Caco-2 (cell line): Measurements from ENCODE around the gene NKX3-2. TPM values are rescaled to one million over a fixed set of nuclear protein-coding genes. Genes with fewer than 3 reads are reported as not detected.

Experiments
- BruUV-seq: library from RNA; stranded (reverse); fragments of 400-500 nt; replicated peaks from 2 replicates; lab custom pipeline; 2021; lab: Mats Ljungman, UMichigan
- CTCF ChIA-PET: fragments of 300-600 bp; sonication (Branson Sonifier 250); formaldehyde crosslinking; loops from one replicate; lab custom pipeline; 2022; ENCODE audit warnings: antibody characterized with exemption; lab: Charles Lee
- POLR2A ChIA-PET: fragments of 300-600 bp; sonication (Branson Sonifier 250); formaldehyde crosslinking; loops from one replicate; lab custom pipeline; 2022; ENCODE audit warnings: antibody characterized with exemption; lab: Charles Lee
- DNase-seq, 2 experiments: peaks; one replicate each; pipeline versions ENCODE4 v3.0.0 to v3.0.0-alpha.2; 2020 to 2022
- H3K27me3 ChIP-seq: replicated peaks from 2 replicates; pipeline ENCODE4 v1.6.0; 2011; ENCODE audit warnings: low read length; ENCODE audit not compliant: control insufficient read depth, insufficient read depth
- H3K36me3 ChIP-seq: 2 replicates; pipeline ENCODE4 v1.5.1; 2011; ENCODE audit warnings: low read length; ENCODE audit not compliant: control insufficient read depth, insufficient read depth
- H3K4me1 ChIP-seq: fragments of 250-450 bp; sonication (Bioruptor Pico); 2 replicates; pipeline ENCODE4 v1.5.1; 2020; ENCODE audit warnings: mild to moderate bottlenecking
- H3K4me3 ChIP-seq: 2 replicates; pipeline ENCODE4 v1.5.1; 2011; ENCODE audit warnings: low read depth, mild to moderate bottlenecking, control low read depth, low read length
- H3K9me3 ChIP-seq: fragments of 250-450 bp; sonication (Bioruptor Pico); 2 replicates; pipeline ENCODE4 v1.5.1; 2020; ENCODE audit warnings: mild to moderate bottlenecking, moderate library complexity
- H3K27ac Mint-ChIP-seq: one replicate; pipeline ENCODE4 v1.8.0; 2022; ENCODE audit warnings: mixed read lengths; ENCODE audit not compliant: unreplicated experiment
- H3K27me3 Mint-ChIP-seq: one replicate; pipeline ENCODE4 v1.8.0; 2022; ENCODE audit warnings: mixed read lengths; ENCODE audit not compliant: insufficient read depth, unreplicated experiment
- H3K36me3 Mint-ChIP-seq: one replicate; pipeline ENCODE4 v1.8.0; 2022; ENCODE audit warnings: mild to moderate bottlenecking, mixed read lengths; ENCODE audit not compliant: insufficient read depth, unreplicated experiment
- H3K4me1 Mint-ChIP-seq: one replicate; pipeline ENCODE4 v1.8.0; 2022; ENCODE audit warnings: low read depth, mixed read lengths; ENCODE audit not compliant: unreplicated experiment
- H3K4me3 Mint-ChIP-seq: one replicate; pipeline ENCODE4 v1.8.0; 2022; ENCODE audit warnings: mild to moderate bottlenecking, moderate library complexity, mixed read lengths; ENCODE audit not compliant: unreplicated experiment
- H3K9me3 Mint-ChIP-seq: one replicate; pipeline ENCODE4 v1.8.0; 2022; ENCODE audit warnings: mixed read lengths; ENCODE audit not compliant: unreplicated experiment
- CTCF ChIP-seq, 2 experiments: fragments of 200-600 bp in 1 of 2; IDR thresholded peaks; 1 replicate in 1 of 2; 2 replicates in 1 of 2; pipeline versions ENCODE4 v1.5.1 to v1.8.0; 2011 to 2022; ENCODE audit warnings: antibody characterized with exemption in 1 of 2, control low read depth in 1 of 2, inconsistent platforms in 1 of 2, low read depth in 1 of 2, low read length in 1 of 2, mild to moderate bottlenecking in 1 of 2, moderate library complexity in 1 of 2; ENCODE audit not compliant: insufficient read depth in 1 of 2, severe bottlenecking in 1 of 2, unreplicated experiment in 1 of 2
- intact Hi-C: fragments of 100-400 bp; cut with micrococcal nuclease; formaldehyde crosslinking; loops from one replicate; pipeline ENCODE4 v1.10.0; 2022; ENCODE audit not compliant: unreplicated experiment
- total RNA-seq: library from RNA; stranded (reverse); gene quantifications from 2 replicates; pipeline ENCODE4 v1.2.3, GENCODE V29; 2022

NKX3-2 gene
- total RNA-seq, 1 experiment from 2014 or later = 2.4 TPM

- POLR2A ChIA-PET = no interaction called here
- CTCF ChIA-PET = no interaction called here
- Mint-ChIP-seq H3K9me3 (no peaks in the 10 kb centered on the region), H3K36me3 (no peaks in the 10 kb centered on the region), H3K27me3 (peaks cover 2% of the 10 kb centered on the region), H3K4me3 (no peak overlapping the region), H3K4me1 (no peaks in the 10 kb centered on the region), H3K27ac (no peak overlapping the region)
- intact Hi-C loops = no loop called here
- Histone ChIP-seq H3K4me3 (no peak overlapping the region), H3K9me3 (no peaks in the 10 kb centered on the region), H3K4me1 (no peaks in the 10 kb centered on the region), H3K36me3 (no peaks in the 10 kb centered on the region), H3K27me3 (no peaks in the 10 kb centered on the region)
- DNase-seq = no peak
- no TSS peak for BruUV-seq
- no peak for TF ChIP-seq CTCF (IDR thresholded peaks at IDR 0.05; ENCODE audit: insufficient read depth in 1 of 2, low read depth in 1 of 2, low read length in 1 of 2, severe bottlenecking in 1 of 2, unreplicated experiment in 1 of 2)
Observed at GRCh38 chr4:13533670-13534343, 10.5 kb downstream of the NKX3-2 start.

DNA sequence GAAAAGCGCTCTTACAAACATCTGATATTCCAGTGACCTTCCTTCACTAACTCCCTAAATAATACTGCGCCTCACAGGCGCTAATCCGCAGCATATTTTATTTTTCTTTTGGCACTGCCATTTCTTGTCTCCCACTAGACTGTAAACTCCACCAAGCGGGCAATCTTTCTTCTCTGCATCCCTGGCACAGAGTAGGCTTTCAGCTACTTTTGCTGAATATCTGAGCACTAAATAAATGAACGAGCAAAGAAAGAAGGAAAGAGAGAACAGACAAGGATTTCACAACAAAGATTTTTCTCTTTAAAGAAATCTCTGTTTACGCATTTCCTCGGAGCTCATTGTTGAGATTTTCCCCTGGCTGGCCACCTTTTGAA lies 12.7 kb downstream of the NKX3-2 start:
- TF ChIP-seq CTCF (IDR thresholded peaks at IDR 0.05; ENCODE audit: insufficient read depth in 1 of 2, low read depth in 1 of 2, low read length in 1 of 2, severe bottlenecking in 1 of 2, unreplicated experiment in 1 of 2) = no peak
- Mint-ChIP-seq H3K4me1 (no peaks in the 10 kb centered on the region), H3K9me3 (no peaks in the 10 kb centered on the region), H3K27ac (no peak overlapping the region), H3K4me3 (no peak overlapping the region), H3K36me3 (no peaks in the 10 kb centered on the region), H3K27me3 (no peaks in the 10 kb centered on the region)
- intact Hi-C loops = no loop called here
- no peaks in the 10 kb centered on the region for H3K9me3 ChIP-seq
- CTCF ChIA-PET = no interaction called here
- H3K27me3 ChIP-seq = no peaks in the 10 kb centered on the region
- no peak for DNase-seq
- no peak overlapping the region for H3K4me3 ChIP-seq
- no TSS peak for BruUV-seq
- POLR2A ChIA-PET = no interaction called here
- H3K36me3 ChIP-seq = no peaks in the 10 kb centered on the region
- no peaks in the 10 kb centered on the region for H3K4me1 ChIP-seq

GRCh38 chr4:13530823-13531624 lies 13.3 kb downstream of the NKX3-2 start:
- H3K27ac Mint-ChIP-seq = no peak overlapping the region
- H3K27me3 Mint-ChIP-seq = no peaks in the 10 kb centered on the region
- DNase-seq = no peak
- no peaks in the 10 kb centered on the region for H3K36me3 Mint-ChIP-seq
- no peak for TF ChIP-seq CTCF (IDR thresholded peaks at IDR 0.05; ENCODE audit: insufficient read depth in 1 of 2, low read depth in 1 of 2, low read length in 1 of 2, severe bottlenecking in 1 of 2, unreplicated experiment in 1 of 2)
- Histone ChIP-seq H3K36me3 (no peaks in the 10 kb centered on the region), H3K9me3 (no peaks in the 10 kb centered on the region), H3K27me3 (no peaks in the 10 kb centered on the region), H3K4me1 (no peaks in the 10 kb centered on the region), H3K4me3 (no peak overlapping the region)
- H3K4me1 Mint-ChIP-seq = no peaks in the 10 kb centered on the region
- intact Hi-C loops = no loop called here
- POLR2A ChIA-PET = no interaction called here
- no TSS peak for BruUV-seq
- CTCF ChIA-PET = interaction anchor here (1.0 kb wide), 1 partner anchor 13 kb away, joined by 8 read pairs; the partner anchor contains the start of gene NKX3-2
- no peak overlapping the region for H3K4me3 Mint-ChIP-seq
- H3K9me3 Mint-ChIP-seq = no peaks in the 10 kb centered on the region
